ENCODE measurements around the gene TRMO.

DNA sequence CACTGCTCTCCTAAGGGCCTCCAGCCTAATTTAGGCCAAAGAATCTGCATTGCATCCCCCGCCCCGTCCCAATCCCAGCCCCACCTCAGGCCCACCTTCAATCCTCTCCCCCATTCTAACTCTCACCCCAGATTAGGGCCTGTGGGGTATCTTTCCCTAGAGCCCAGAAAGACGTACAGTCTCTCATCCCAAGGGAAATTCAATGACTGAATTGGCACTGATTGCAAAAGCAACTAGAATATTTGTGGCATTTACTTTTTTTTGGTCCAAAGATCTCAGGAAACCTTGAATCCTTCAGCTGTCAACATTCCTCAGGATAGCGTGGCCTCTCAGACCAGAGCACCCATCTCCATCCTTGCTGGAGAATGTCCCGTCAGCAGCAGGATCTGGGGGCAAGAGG is 30.6 kb downstream of the TRMO start:
- TF ChIP-seq KAT2B (IDR thresholded peaks at IDR 0.05; ENCODE audit: borderline replicate concordance, low read depth, low read length) (no peak), ARID2 (CRISPR knock-in tag; IDR thresholded peaks at IDR 0.05; ENCODE audit: borderline replicate concordance) (no peak), KLF11 (CRISPR knock-in tag; IDR thresholded peaks at IDR 0.05) (no peak), ZNF33A (CRISPR knock-in tag; IDR thresholded peaks at IDR 0.05; ENCODE audit: borderline replicate concordance) (no peak), POLR2A (IDR thresholded peaks at IDR 0.05; ENCODE audit: insufficient read depth in 1 of 2, low read depth in 2 of 2, low read length in 2 of 2) (no peak)
